ENCODE results near the gene GALR1.

GALR1 gene

GRCh38 chr18:77321823-77322805 is 72.5 kb downstream of the GALR1 start:
- no peak for DNase-seq (ENCODE audit: low read depth)

GRCh38 chr18:77323640-77324299 is 74.1 kb downstream of the GALR1 start:
- DNase-seq (ENCODE audit: low read depth), result no peak

Data from CMK (cell line).